Spleen (tissue), 11 donors: ENCODE results near the gene GHRHR. TPM values are rescaled to one million over a fixed set of nuclear protein-coding genes. Genes with fewer than 3 reads are reported as not detected.

ENCODE experiments used
- DNase-seq: peaks from one replicate; pipeline ENCODE4 v3.0.0-alpha.2; 2020
- H3K27ac ChIP-seq, 8 donors: fragments of 200-600 bp; sonication (generic) in 7 of 8; 1 replicate in 4 of 8; 2 replicates in 4 of 8; pipeline versions ENCODE4 v1.5.0 to v1.8.0; 2016 to 2021; ENCODE audit warnings: inconsistent platforms in 4 of 8, mild to moderate bottlenecking in 4 of 8, moderate library complexity in 1 of 8
- H3K27me3 ChIP-seq, 7 donors: fragments of 200-600 bp; sonication (generic) in 6 of 7; replicated peaks in 1 of 7; 1 replicate in 4 of 7; 2 replicates in 3 of 7; pipeline versions ENCODE4 v1.5.0 to v1.8.0; 2016 to 2021; ENCODE audit warnings: inconsistent platforms in 3 of 7, mild to moderate bottlenecking in 1 of 7
- H3K36me3 ChIP-seq, 6 donors: fragments of 200-600 bp; sonication (generic) in 5 of 6; 1 replicate in 4 of 6; 2 replicates in 2 of 6; pipeline versions ENCODE4 v1.5.0 to v1.8.0; 2016 to 2021; ENCODE audit warnings: inconsistent platforms in 2 of 6
- H3K4me1 ChIP-seq, 6 donors: fragments of 200-600 bp; sonication (generic) in 5 of 6; 1 replicate in 3 of 6; 2 replicates in 3 of 6; pipeline versions ENCODE4 v1.5.0 to v1.8.0; 2016 to 2021; ENCODE audit warnings: inconsistent platforms in 3 of 6
- H3K4me3 ChIP-seq, 8 donors: fragments of 200-600 bp; sonication (generic) in 7 of 8; 1 replicate in 4 of 8; 2 replicates in 4 of 8; pipeline versions ENCODE4 v1.5.0 to v1.8.0; 2016 to 2021; ENCODE audit warnings: inconsistent platforms in 4 of 8, mild to moderate bottlenecking in 4 of 8, moderate library complexity in 2 of 8
- H3K9me3 ChIP-seq, 8 donors: fragments of 200-600 bp; sonication (generic) in 7 of 8; 1 replicate in 4 of 8; 2 replicates in 4 of 8; pipeline versions ENCODE4 v1.5.0 to v1.8.0; 2016 to 2021; ENCODE audit warnings: inconsistent platforms in 4 of 8
- CTCF ChIP-seq, 11 experiments: fragments of 200-600 bp in 7 of 11; fragments of 450-650 bp in 4 of 11; sonication (generic) in 4 of 11; IDR thresholded peaks in 8 of 11; conservative IDR thresholded peaks in 3 of 11; 1 replicate in 7 of 11; 2 replicates in 4 of 11; pipeline versions ENCODE4 v1.4.0 to v1.8.0; 2016 to 2021; ENCODE audit warnings: antibody characterized with exemption in 11 of 11, inconsistent platforms in 4 of 11, mild to moderate bottlenecking in 1 of 11
- POLR2A ChIP-seq, 3 donors: fragments of 450-650 bp; IDR thresholded peaks; one replicate each; pipeline ENCODE4 v1.5.1; 2017; ENCODE audit warnings: antibody characterized with exemption in 3 of 3, mild to moderate bottlenecking in 1 of 3
- POLR2AphosphoS5 ChIP-seq, 3 donors: sonication (generic); formaldehyde crosslinking; IDR thresholded peaks; one replicate each; pipeline ENCODE4 v1.5.1; 2017; ENCODE audit warnings: antibody characterized with exemption in 3 of 3
- WGBS, 5 donors: extraction: QIAGEN DNeasy Blood & Tissue Kit in 3 of 5; methylation state at CpG; one replicate each; pipeline versions ENCODE4 v1.1.5 to v1.1.7; 2013 to 2018; 5-methylcytosine and 5-hydroxymethylcytosine counted together
- intact Hi-C: fragments of 100-400 bp; cut with DNase I; formaldehyde crosslinking; loops from one replicate; pipeline ENCODE4 v1.15.0; 2023; ENCODE audit warnings: low total_unique reads
- polyA plus RNA-seq, 3 donors: library from polyadenylated mRNA; stranded (reverse); fragments of 200-250 nt; gene quantifications; one replicate each; pipeline ENCODE4 v1.2.1, GENCODE V29; 2013
- total RNA-seq, 7 donors: library from RNA; depleted of rRNA in 3 of 7; stranded (reverse); fragments of >200 nt in 3 of 7; fragmentation: NEBNext Ultra II Directional in 4 of 7; extraction: Animal tissue kit (Norgen Biotek cat#: 25700) in 4 of 7; gene quantifications; one replicate each; pipeline versions ENCODE4 v1.1.0 to v1.2.1, GENCODE V29; 2016 to 2021
- donor health status: healthy with polysubstance abuse.
- donor health status: DM: no; HTN: no; CAD: no; lungs with moderate emphysema.
- donor health status: DM: no; HTN: no; CAD: no.
- donor health status: Bipolar disorder and iron deficiency.
- donor health status: healthy.
- donor health status: DM: no; HTN: no; CAD: no.
- donor health status: DM: yes; HTN: yes; CAD: no.

GHRHR gene
- total and polyA plus RNA-seq, 10 donors = not detected

GRCh38 chr7:30968747-30969603 is 5.2 kb downstream of the GHRHR start:
- DNase-seq = no peak
- 78 to 90% (median 83%) methylated on average over 7 of the region's 7 CpGs for WGBS, 5 donors
- intact Hi-C loops = no loop called here
- peaks cover 0 to 40% (median 0%) of the 10 kb centered on the region in 7 donors for H3K27me3 ChIP-seq
- H3K9me3 ChIP-seq = no peaks in the 10 kb centered on the region
- no peak overlapping the region for H3K4me3 ChIP-seq
- TF ChIP-seq CTCF (IDR thresholded peaks at IDR 0.05 in 8 of 11, conservative IDR thresholded peaks at IDR 0.05 in 3 of 11) (no peak), POLR2A (IDR thresholded peaks at IDR 0.05) (no peak), POLR2AphosphoS5 (IDR thresholded peaks at IDR 0.05) (no peak)
- no peaks in the 10 kb centered on the region for H3K36me3 ChIP-seq
- H3K27ac ChIP-seq = no peak overlapping the region
- H3K4me1 ChIP-seq = no peaks in the 10 kb centered on the region

- no peaks in the 10 kb centered on the region for H3K9me3 ChIP-seq
- peaks cover 0 to 40% (median 0%) of the 10 kb centered on the region in 7 donors for H3K27me3 ChIP-seq
- intact Hi-C loops = no loop called here
- H3K36me3 ChIP-seq = no peaks in the 10 kb centered on the region
- WGBS, 5 donors = 89 to 100% (median 93%) methylated on average over 1 of the region's 1 CpG
- TF ChIP-seq CTCF (IDR thresholded peaks at IDR 0.05 in 8 of 11, conservative IDR thresholded peaks at IDR 0.05 in 3 of 11) = no peak
- no peak for TF ChIP-seq POLR2A (IDR thresholded peaks at IDR 0.05)
- no peak for TF ChIP-seq POLR2AphosphoS5 (IDR thresholded peaks at IDR 0.05)
- H3K4me1 ChIP-seq = no peaks in the 10 kb centered on the region
- no peak for DNase-seq
- H3K27ac ChIP-seq = no peak overlapping the region
- H3K4me3 ChIP-seq = no peak overlapping the region
Observed at GRCh38 chr7:30969604-30969970, 5.8 kb downstream of the GHRHR start.

- 83 to 94% (median 92%) methylated on average over 4 to 5 of the region's 5 CpGs for WGBS, 5 donors
- TF ChIP-seq POLR2AphosphoS5 (IDR thresholded peaks at IDR 0.05) (no peak), CTCF (IDR thresholded peaks at IDR 0.05 in 8 of 11, conservative IDR thresholded peaks at IDR 0.05 in 3 of 11) (no peak), POLR2A (IDR thresholded peaks at IDR 0.05) (no peak)
- no peaks in the 10 kb centered on the region for H3K9me3 ChIP-seq
- H3K27me3 ChIP-seq = peaks cover 0 to 43% (median 0%) of the 10 kb centered on the region in 7 donors
- H3K4me1 ChIP-seq = no peaks in the 10 kb centered on the region
- H3K27ac ChIP-seq = no peak overlapping the region
- no peak overlapping the region for H3K4me3 ChIP-seq
- no peaks in the 10 kb centered on the region for H3K36me3 ChIP-seq
- intact Hi-C loops = loop anchor here (10.0 kb wide), 1 partner anchor 165 kb away; no protein-coding TSS in a partner anchor
- no peak for DNase-seq
Observed at GRCh38 chr7:30970074-30970473, 6.3 kb downstream of the GHRHR start.

- Histone ChIP-seq H3K27ac (no peak overlapping the region), H3K36me3 (no peaks in the 10 kb centered on the region), H3K27me3 (peaks cover 0 to 48% (median 0%) of the 10 kb centered on the region in 7 donors), H3K4me1 (no peaks in the 10 kb centered on the region), H3K9me3 (no peaks in the 10 kb centered on the region), H3K4me3 (no peak overlapping the region)
- DNase-seq = no peak
- TF ChIP-seq CTCF (IDR thresholded peaks at IDR 0.05 in 8 of 11, conservative IDR thresholded peaks at IDR 0.05 in 3 of 11) (no peak), POLR2AphosphoS5 (IDR thresholded peaks at IDR 0.05) (no peak), POLR2A (IDR thresholded peaks at IDR 0.05) (no peak)
- intact Hi-C loops = loop anchor here (10.0 kb wide), 1 partner anchor 166 kb away; no protein-coding TSS in a partner anchor
- 40 to 67% (median 51%) methylated on average over 4 to 6 of the region's 6 CpGs for WGBS, 5 donors
Observed at GRCh38 chr7:30970594-30971094, 6.9 kb downstream of the GHRHR start.
